ENCODE data around the gene CORO2A. TPM values are rescaled to one million over a fixed set of nuclear protein-coding genes. Genes with fewer than 3 reads are reported as not detected.

The CORO2A gene
- total and polyA plus RNA-seq, 2 of the 13 experiments (the other 11 are each of a cell fraction or from before 2014, with no cell fraction given): 14.4 to 15.3 TPM

GRCh38 chr9:98192503-98193335 lies at the start of gene CORO2A (continued):
- peak; percentile 29; the same call in 1 of the 2 replicates for TF ChIP-seq KLF12 (CRISPR knock-in tag; IDR thresholded peaks at IDR 0.05; ENCODE audit: borderline replicate concordance)
- no peak; the same call in 1 of the 2 replicates for TF ChIP-seq KAT7 (CRISPR knock-in tag; IDR thresholded peaks at IDR 0.05; ENCODE audit: borderline replicate concordance)
- TF ChIP-seq ATF7 (IDR thresholded peaks at IDR 0.05): no peak
- TF ChIP-seq ATF7 (CRISPR knock-in tag; IDR thresholded peaks at IDR 0.05): no peak
- TF ChIP-seq BRCA1 (CRISPR knock-in tag; IDR thresholded peaks at IDR 0.05): 0 out of 2 replicates have a peak, but pooled peaks have one; percentile 62
- TF ChIP-seq ZNF766 (CRISPR knock-in tag; IDR thresholded peaks at IDR 0.05; ENCODE audit: borderline replicate concordance): peak; percentile 73; the same call in 1 of the 2 replicates
- no peak for TF ChIP-seq ZNF761 (CRISPR knock-in tag; conservative IDR thresholded peaks at IDR 0.05)
- no peak; the same call in 1 of the 2 replicates for TF ChIP-seq ZFP90 (CRISPR knock-in tag; IDR thresholded peaks at IDR 0.05; ENCODE audit: borderline replicate concordance)
- TF ChIP-seq MTA3 (CRISPR knock-in tag; IDR thresholded peaks at IDR 0.05): no peak
- peak; percentile 66; the same call in 1 of the 2 replicates for TF ChIP-seq ZNF614 (CRISPR knock-in tag; IDR thresholded peaks at IDR 0.05; ENCODE audit: borderline replicate concordance)
- TF ChIP-seq FOXK1 (CRISPR knock-in tag; IDR thresholded peaks at IDR 0.05; ENCODE audit: borderline replicate concordance, low read depth): no peak
- TF ChIP-seq ZNF841 (CRISPR knock-in tag; IDR thresholded peaks at IDR 0.05; ENCODE audit: borderline replicate concordance): no peak
- no peak for TF ChIP-seq GLMP (CRISPR knock-in tag; IDR thresholded peaks at IDR 0.05; ENCODE audit: borderline replicate concordance)
- TF ChIP-seq ZNF468 (CRISPR knock-in tag; IDR thresholded peaks at IDR 0.05): no peak
- TF ChIP-seq NFKBIZ (CRISPR knock-in tag; IDR thresholded peaks at IDR 0.05): no peak; the same call in 1 of the 2 replicates
- no peak for TF ChIP-seq CSRNP1 (CRISPR knock-in tag; IDR thresholded peaks at IDR 0.05)
- TF ChIP-seq ZNF576 (CRISPR knock-in tag; IDR thresholded peaks at IDR 0.05): no peak
- TF ChIP-seq ZBTB10 (CRISPR knock-in tag; IDR thresholded peaks at IDR 0.05; ENCODE audit: borderline replicate concordance): 0 out of 2 replicates have a peak, but pooled peaks have one; percentile 41
- no peak for TF ChIP-seq DNMT3B (CRISPR knock-in tag; conservative IDR thresholded peaks at IDR 0.05)
- no peak for TF ChIP-seq SIN3B (IDR thresholded peaks at IDR 0.05; ENCODE audit: low read length)
- no peak; the same call in 1 of the 2 replicates for TF ChIP-seq TFDP2 (CRISPR knock-in tag; IDR thresholded peaks at IDR 0.05)
- no peak for TF ChIP-seq NAIF1 (CRISPR knock-in tag; IDR thresholded peaks at IDR 0.05; ENCODE audit: borderline replicate concordance)
- no peak for TF ChIP-seq ZNF432 (CRISPR knock-in tag; IDR thresholded peaks at IDR 0.05; ENCODE audit: borderline replicate concordance)

Measured in HepG2 (cell line).